HCT116 (cell line): Measurements from ENCODE around the gene POFUT1. TPM values are rescaled to one million over a fixed set of nuclear protein-coding genes. Genes with fewer than 3 reads are reported as not detected.

Experiments
- ATAC-seq: fragments of 200-7000 bp; cut with Tn5 transposase; 2 replicates; pipeline ENCODE4 v1.9.1; 2020; ENCODE audit warnings: mild to moderate bottlenecking, moderate library complexity
- BruUV-seq: library from RNA; stranded (reverse); fragments of 400-500 nt; replicated peaks from 2 replicates; lab custom pipeline; 2021; lab: Mats Ljungman, UMichigan
- CTCF ChIA-PET: fragments of 300-600 bp; sonication (Branson Sonifier 250); formaldehyde crosslinking; loops from one replicate; lab custom pipeline; 2021; ENCODE audit warnings: antibody characterized with exemption; lab: Charles Lee
- POLR2A ChIA-PET: fragments of 300-600, 350-600 bp; sonication (Branson Sonifier 250); formaldehyde crosslinking; loops from one replicate; lab custom pipeline; 2021; ENCODE audit warnings: antibody characterized with exemption; lab: Charles Lee
- RAD21 ChIA-PET, 2 experiments: fragments of 300-600 bp; sonication (Branson Sonifier 250); formaldehyde crosslinking; loops; one replicate each; lab custom pipeline; 2023; ENCODE audit warnings: low total read pairs in 2 of 2; ENCODE audit not compliant: uncharacterized antibody in 2 of 2, unreplicated experiment in 2 of 2, low non-redundant PET in 1 of 2; lab: Charles Lee
- DNase-seq: peaks from one replicate; pipeline ENCODE4 v3.0.0-alpha.2; 2010; ENCODE audit warnings: low read depth, low spot score
- H2AFZ ChIP-seq: fragments of 200-600 bp; shearing (Covaris generic), sonication (generic); 2 replicates; pipeline ENCODE4 v1.6.1; 2017; ENCODE audit warnings: low read depth, mixed run types, mixed read lengths, antibody characterized with exemption, low read length; ENCODE audit not compliant: poor library complexity, severe bottlenecking
- H3K27ac ChIP-seq: 2 replicates; pipeline ENCODE4 v1.5.1; 2012; ENCODE audit warnings: low read depth, low read length
- H3K27me3 ChIP-seq: fragments of 200-600 bp; sonication (generic); 2 replicates; pipeline ENCODE4 v1.6.1; 2016; ENCODE audit warnings: mixed run types, low read length, mixed read lengths; ENCODE audit not compliant: insufficient read depth
- H3K36me3 ChIP-seq, 2 experiments: fragments of 200-500 bp in 1 of 2; fragments of 200-600 bp in 1 of 2; sonication (Bioruptor generic) in 1 of 2; sonication (generic) in 1 of 2; 2 replicates each; pipeline versions ENCODE4 v1.5.1 to v1.6.1; 2014 to 2016; ENCODE audit warnings: low read length in 2 of 2, inconsistent platforms in 1 of 2, mixed read lengths in 1 of 2, mixed run types in 1 of 2; ENCODE audit not compliant: insufficient read depth in 2 of 2, control insufficient read depth in 1 of 2
- H3K4me1 ChIP-seq, 2 experiments: fragments of 200-600 bp in 1 of 2; sonication (generic) in 1 of 2; 2 replicates each; pipeline versions ENCODE4 v1.5.1 to v1.6.1; 2012 to 2017; ENCODE audit warnings: low read length in 2 of 2, inconsistent platforms in 1 of 2, mild to moderate bottlenecking in 1 of 2, mixed read lengths in 1 of 2, mixed run types in 1 of 2, moderate library complexity in 1 of 2; ENCODE audit not compliant: insufficient read depth in 2 of 2, control insufficient read depth in 1 of 2
- H3K4me2 ChIP-seq: fragments of 200-600 bp; sonication (generic); 2 replicates; pipeline ENCODE4 v1.6.1; 2017; ENCODE audit warnings: mixed run types, low read length, mixed read lengths
- H3K4me3 ChIP-seq, 2 experiments: fragments of 200-600 bp in 1 of 2; sonication (generic) in 1 of 2; replicated peaks in 1 of 2; 2 replicates each; pipeline ENCODE4 v1.5.1; 2011 to 2016; ENCODE audit warnings: low read length in 2 of 2, control low read depth in 1 of 2, low read depth in 1 of 2, mild to moderate bottlenecking in 1 of 2, mixed read lengths in 1 of 2, mixed run types in 1 of 2
- H3K79me2 ChIP-seq: fragments of 200-600 bp; sonication (generic); 2 replicates; pipeline ENCODE4 v1.6.1; 2017; ENCODE audit warnings: mild to moderate bottlenecking, mixed run types, low read length, moderate library complexity, mixed read lengths; ENCODE audit not compliant: insufficient read depth
- H3K9ac ChIP-seq: fragments of 200-600 bp; sonication (generic); 2 replicates; pipeline ENCODE4 v1.6.1; 2016; ENCODE audit warnings: low read length, mixed read lengths
- H3K9me2 ChIP-seq: fragments of 200-600 bp; sonication (generic), shearing (Covaris generic); 2 replicates; pipeline ENCODE4 v1.6.1; 2017; ENCODE audit warnings: mixed run types, mild to moderate bottlenecking, moderate library complexity; ENCODE audit not compliant: insufficient read depth
- H3K9me3 ChIP-seq, 2 experiments: fragments of 200-500 bp in 1 of 2; fragments of 200-600 bp in 1 of 2; sonication (Bioruptor generic) in 1 of 2; sonication (generic) in 1 of 2; 2 replicates each; pipeline ENCODE4 v1.6.1; 2014 to 2017; ENCODE audit warnings: low read length in 2 of 2, mixed read lengths in 2 of 2, inconsistent platforms in 1 of 2, low read depth in 1 of 2, mild to moderate bottlenecking in 1 of 2, mixed run types in 1 of 2, moderate library complexity in 1 of 2; ENCODE audit not compliant: control insufficient read depth in 1 of 2, insufficient read depth in 1 of 2
- H4K20me1 ChIP-seq: fragments of 200-600 bp; sonication (generic), shearing (Covaris generic); 2 replicates; pipeline ENCODE4 v1.6.1; 2017; ENCODE audit warnings: mixed run types, mild to moderate bottlenecking, moderate library complexity; ENCODE audit not compliant: insufficient read depth
- ATF3 ChIP-seq: IDR thresholded peaks from 2 replicates; pipeline ENCODE4 v1.6.1; 2012
- CBX3 ChIP-seq: IDR thresholded peaks from 2 replicates; pipeline ENCODE4 v1.6.1; 2012; ENCODE audit warnings: low read depth
- EGR1 ChIP-seq: IDR thresholded peaks from 2 replicates; pipeline ENCODE4 v1.6.1; 2012; ENCODE audit warnings: low read depth
- ELF1 ChIP-seq: IDR thresholded peaks from 2 replicates; pipeline ENCODE4 v1.6.1; 2012; ENCODE audit warnings: low read depth, borderline replicate concordance
- EZH2 ChIP-seq: fragments of 200-600 bp; sonication (generic); IDR thresholded peaks from 2 replicates; pipeline ENCODE4 v1.6.1; 2017; ENCODE audit warnings: antibody characterized with exemption, mixed run types
- EZH2phosphoT487 ChIP-seq: fragments of 200-600 bp; IDR thresholded peaks from 2 replicates; pipeline ENCODE4 v1.6.1; 2018; ENCODE audit warnings: antibody characterized with exemption, borderline replicate concordance
- JUND ChIP-seq: IDR thresholded peaks from 2 replicates; pipeline ENCODE4 v1.6.1; 2012
- MAX ChIP-seq: IDR thresholded peaks from 2 replicates; pipeline ENCODE4 v1.6.1; 2012
- POLR2A ChIP-seq: IDR thresholded peaks from 2 replicates; pipeline ENCODE4 v1.7.0; 2011; ENCODE audit warnings: borderline replicate concordance; ENCODE audit not compliant: insufficient read depth, insufficient read length; ENCODE audit errors: extremely low read depth
- POLR2AphosphoS5 ChIP-seq: IDR thresholded peaks from 2 replicates; pipeline ENCODE4 v1.6.1; 2011; ENCODE audit warnings: mild to moderate bottlenecking, low read depth, low read length, moderate library complexity
- SIN3A ChIP-seq: IDR thresholded peaks from 2 replicates; pipeline ENCODE4 v1.6.1; 2012; ENCODE audit warnings: low read depth
- SP1 ChIP-seq: IDR thresholded peaks from 2 replicates; pipeline ENCODE4 v1.6.1; 2012; ENCODE audit warnings: low read depth
- TCF7L2 ChIP-seq: IDR thresholded peaks from 2 replicates; pipeline ENCODE4 v1.7.0; 2011; ENCODE audit warnings: borderline replicate concordance, inconsistent platforms; ENCODE audit not compliant: insufficient read depth, insufficient read length; ENCODE audit errors: extremely low read depth
- ZNF274 ChIP-seq: fragments of 200-500 bp; sonication (Bioruptor generic); IDR thresholded peaks from 2 replicates; pipeline ENCODE4 v1.6.1; 2014; ENCODE audit warnings: mild to moderate bottlenecking, low read depth, low read length, inconsistent platforms
- intact Hi-C: fragments of 100-400 bp; cut with micrococcal nuclease; formaldehyde crosslinking; loops from 2 replicates; pipeline ENCODE4 v1.10.0; 2022
- total RNA-seq: library from RNA; stranded (reverse); gene quantifications from one replicate; pipeline ENCODE4 v1.2.1, GENCODE V29; 2021; ENCODE audit not compliant: unreplicated experiment

Gene POFUT1
- total RNA-seq, 1 experiment from 2014 or later = 34.5 TPM

- no peak for TF ChIP-seq POLR2A
- no peak for TF ChIP-seq ZNF274
- TF ChIP-seq POLR2AphosphoS5 = no peak
- TF ChIP-seq JUND = no peak
- no peak for TF ChIP-seq EGR1
These were observed 6.2 kb upstream of the POFUT1 start (continued) for GRCh38 chr20:32201296-32201976.

GRCh38 chr20:32201977-32202363 lies 5.7 kb upstream of the POFUT1 start:
- H3K9ac ChIP-seq = no peak overlapping the region
- DNase-seq = no peak
- BruUV-seq = no TSS peak

More at GRCh38 chr20:32201977-32202363, 5.7 kb upstream of the POFUT1 start:
- H3K4me1 ChIP-seq = peaks cover 2 to 17% of the 10 kb centered on the region in 2 experiments; a peak in 2 of 4 replicates
- no peak overlapping the region for H3K4me2 ChIP-seq
- no peak overlapping the region for H3K27ac ChIP-seq
- ChIA-PET RAD21 (no interaction called here), POLR2A (no interaction called here), CTCF (no interaction called here)
- peaks cover 22 to 53% of the 10 kb centered on the region in 2 experiments; a peak in 3 of 4 replicates for H3K36me3 ChIP-seq
- H3K27me3 ChIP-seq = no peaks in the 10 kb centered on the region
- H3K79me2 ChIP-seq = peaks cover 90% of the 10 kb centered on the region
- ATAC-seq = no peak
- no peak for TF ChIP-seq SIN3A
- TF ChIP-seq ATF3 = no peak
- no peak for TF ChIP-seq ELF1
- TF ChIP-seq ZNF274 = no peak
- no peak for TF ChIP-seq CBX3
- TF ChIP-seq MAX = no peak
- no peak for TF ChIP-seq JUND
- TF ChIP-seq EZH2 = no peak
- TF ChIP-seq TCF7L2 = no peak
- TF ChIP-seq SP1 = no peak
- no peak for TF ChIP-seq EZH2phosphoT487
- no peak for TF ChIP-seq POLR2AphosphoS5
- H3K9me3 ChIP-seq = no peaks in the 10 kb centered on the region
- no peak overlapping the region for H3K4me3 ChIP-seq
- intact Hi-C loops = no loop called here
- H3K9me2 ChIP-seq = no peaks in the 10 kb centered on the region
- peaks cover 8% of the 10 kb centered on the region for H4K20me1 ChIP-seq
- H2AFZ ChIP-seq = no peak overlapping the region
